Pulmonary artery endothelial cell (primary cell): ENCODE measurements around the gene DTX3. TPM values are rescaled to one million over a fixed set of nuclear protein-coding genes. Genes with fewer than 3 reads are reported as not detected.

Experiments used
- total RNA-seq: library from RNA; depleted of rRNA; stranded (reverse); fragments of >200 nt; gene quantifications from 2 replicates; pipeline ENCODE4 v1.2.3, GENCODE V29; 2014

DTX3 gene
- total RNA-seq, 1 donor from 2014 or later: 4.8 TPM

Other genes with a start within 250 kb of the DTX3 start
- gene R3HDM2, start 173.8 kb upstream of the DTX3 start, total RNA-seq: 4.5 and 5.5 TPM in 2 replicates
- gene INHBC, start 170.0 kb upstream of the DTX3 start, total RNA-seq: not detected in 2 replicates
- gene INHBE, start 149.5 kb upstream of the DTX3 start, total RNA-seq: not detected in 2 replicates
- 0.04 and 0.07 TPM in 2 replicates for gene GLI1, start 145.0 kb upstream of the DTX3 start, total RNA-seq
- gene ARHGAP9, start 125.0 kb upstream of the DTX3 start, total RNA-seq: under 0.01 TPM in 1 of 2 replicates, not detected in the other
- gene MARS1, start 116.8 kb upstream of the DTX3 start, total RNA-seq: 171 and 179 TPM in 2 replicates
- 6.0 and 12.6 TPM in 2 replicates for gene DDIT3, start 84.3 kb upstream of the DTX3 start, total RNA-seq
- 5.3 and 8.3 TPM in 2 replicates for gene MBD6, start 82.0 kb upstream of the DTX3 start, total RNA-seq
- gene DCTN2, start 57.6 kb upstream of the DTX3 start, total RNA-seq: 81.0 and 90.1 TPM in 2 replicates
- gene KIF5A, start 54.8 kb upstream of the DTX3 start, total RNA-seq: under 0.01 and 0.14 TPM in 2 replicates
- 10.4 and 11.8 TPM in 2 replicates for gene PIP4K2C, start 13.6 kb upstream of the DTX3 start, total RNA-seq
- gene ARHGEF25, start 6.6 kb downstream of the DTX3 start, total RNA-seq: 5.3 and 5.7 TPM in 2 replicates
- 0.07 and 0.35 TPM in 2 replicates for gene B4GALNT1, start 28.4 kb downstream of the DTX3 start, total RNA-seq
- gene OS9, start 89.3 kb downstream of the DTX3 start, total RNA-seq: 194 and 222 TPM in 2 replicates
- gene AGAP2, start 133.9 kb downstream of the DTX3 start, total RNA-seq: 0.07 and 0.11 TPM in 2 replicates
- 37.7 and 48.0 TPM in 2 replicates for gene TSPAN31, start 140.2 kb downstream of the DTX3 start, total RNA-seq
- gene CDK4, start 147.5 kb downstream of the DTX3 start, total RNA-seq: 139 and 181 TPM in 2 replicates
- gene MARCHF9, start 150.3 kb downstream of the DTX3 start, total RNA-seq: 3.9 and 5.3 TPM in 2 replicates
- gene CYP27B1, start 162.3 kb downstream of the DTX3 start, total RNA-seq: 0.35 and 0.66 TPM in 2 replicates
- 5.0 and 8.1 TPM in 2 replicates for gene METTL1, start 167.3 kb downstream of the DTX3 start, total RNA-seq
- gene EEF1AKMT3, start 167.8 kb downstream of the DTX3 start, total RNA-seq: 5.4 and 6.3 TPM in 2 replicates
- 26.0 and 31.7 TPM in 2 replicates for gene TSFM, start 178.0 kb downstream of the DTX3 start, total RNA-seq
- 0.46 and 1.8 TPM in 2 replicates for gene AVIL, start 213.9 kb downstream of the DTX3 start, total RNA-seq
- gene CTDSP2, start 241.9 kb downstream of the DTX3 start, total RNA-seq: 53.2 and 86.3 TPM in 2 replicates